Measurements from ENCODE around the gene TTC24.

The TTC24 gene

GRCh38 chr1:156591432-156592157 lies 12.1 kb downstream of the TTC24 start, which contains the start of gene NAXE:
Gene NAXE (plus strand): TSS chr1:156591776. CDS start chr1:156591805, 29 bp downstream.
- TF ChIP-seq CTCF (IDR thresholded peaks at IDR 0.05; ENCODE audit: control insufficient read depth, extremely low read depth, insufficient read depth), result no peak
- DNase-seq (ENCODE audit: low read depth), result no peak
- H3K4me3 ChIP-seq (ENCODE audit: low read depth, low read length), result peak within 1 kb of the TSS; percentile 75

- no peak for TF ChIP-seq CTCF (IDR thresholded peaks at IDR 0.05; ENCODE audit: control insufficient read depth, extremely low read depth, insufficient read depth)
- H3K4me3 ChIP-seq (ENCODE audit: low read depth, low read length), result peak overlapping the region; percentile 75
- DNase-seq (ENCODE audit: low read depth), result no peak
Measured at GRCh38 chr1:156592158-156592909, 12.8 kb downstream of the TTC24 start.

- no peak for DNase-seq (ENCODE audit: low read depth)
- no peak for TF ChIP-seq CTCF (IDR thresholded peaks at IDR 0.05; ENCODE audit: control insufficient read depth, extremely low read depth, insufficient read depth)
- peak overlapping the region; percentile 75 for H3K4me3 ChIP-seq (ENCODE audit: low read depth, low read length)
Measured at GRCh38 chr1:156592910-156593660, 13.6 kb downstream of the TTC24 start.

- TF ChIP-seq CTCF (IDR thresholded peaks at IDR 0.05; ENCODE audit: control insufficient read depth, extremely low read depth, insufficient read depth), result no peak
- H3K4me3 ChIP-seq (ENCODE audit: low read depth, low read length), result no peak overlapping the region
- DNase-seq (ENCODE audit: low read depth), result no peak
Measured at GRCh38 chr1:156593661-156593989, 14.1 kb downstream of the TTC24 start.

DNA sequence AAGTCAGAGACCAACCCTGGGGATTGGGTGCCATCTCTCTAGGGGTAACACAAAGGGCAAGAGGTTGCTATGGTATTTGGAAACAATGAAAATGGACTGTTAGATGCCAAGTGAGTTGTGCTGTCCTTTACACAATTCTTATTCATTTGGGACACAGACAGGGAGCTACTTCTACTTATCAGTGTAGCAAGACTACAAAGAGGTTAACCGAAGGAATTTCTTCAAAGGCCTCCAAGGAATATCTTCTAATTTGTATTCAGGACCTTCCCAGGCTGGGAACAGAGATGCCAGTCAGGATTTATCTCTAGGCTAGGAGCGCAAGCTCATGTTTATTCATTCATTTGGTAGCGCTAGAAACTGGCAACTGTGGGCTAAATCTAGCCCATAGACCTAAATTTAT lies 14.7 kb downstream of the TTC24 start:
- no peak for TF ChIP-seq CTCF (IDR thresholded peaks at IDR 0.05; ENCODE audit: control insufficient read depth, extremely low read depth, insufficient read depth)
- DNase-seq (ENCODE audit: low read depth), result no peak
- no peak overlapping the region for H3K4me3 ChIP-seq (ENCODE audit: low read depth, low read length)

- no peak for TF ChIP-seq CTCF (IDR thresholded peaks at IDR 0.05; ENCODE audit: control insufficient read depth, extremely low read depth, insufficient read depth)
Measured at GRCh38 chr1:156595016-156595415, 15.5 kb downstream of the TTC24 start.

More at GRCh38 chr1:156595016-156595415, 15.5 kb downstream of the TTC24 start:
- H3K4me3 ChIP-seq (ENCODE audit: low read depth, low read length), result no peak overlapping the region
- no peak for DNase-seq (ENCODE audit: low read depth)

Data from LNCaP clone FGC (cell line).